ENCODE measurements around the gene BLOC1S6.
"Not testable (repeated sequence)": the region's sequence is repeated elsewhere in the genome, so short reads cannot be mapped to it uniquely, and the experiment has no call there.

The BLOC1S6 gene

GRCh38 chr15:45648521-45649200, 61.5 kb downstream of the BLOC1S6 start:
- no peak for DNase-seq (ENCODE audit: low spot score)
- TF ChIP-seq CTCF (IDR thresholded peaks at IDR 0.05; ENCODE audit: extremely low read depth, missing control alignments), result no peak

- DNase-seq (ENCODE audit: low spot score), result not testable (repeated sequence)
Measured at GRCh38 chr15:45650007-45650406, 62.8 kb downstream of the BLOC1S6 start.

GRCh38 chr15:45650889-45651525, 63.8 kb downstream of the BLOC1S6 start:
- TF ChIP-seq CTCF (IDR thresholded peaks at IDR 0.05; ENCODE audit: extremely low read depth, missing control alignments), result no peak
- DNase-seq (ENCODE audit: low spot score), result no peak

GRCh38 chr15:45653702-45654424, 66.7 kb downstream of the BLOC1S6 start:
- DNase-seq (ENCODE audit: low spot score), result no peak
- TF ChIP-seq CTCF (IDR thresholded peaks at IDR 0.05; ENCODE audit: extremely low read depth, missing control alignments), result no peak

GRCh38 chr15:45654749-45655148, 67.6 kb downstream of the BLOC1S6 start:
- no peak for TF ChIP-seq CTCF (IDR thresholded peaks at IDR 0.05; ENCODE audit: extremely low read depth, missing control alignments)

GRCh38 chr15:45657254-45657653, 70.1 kb downstream of the BLOC1S6 start:
- TF ChIP-seq CTCF (IDR thresholded peaks at IDR 0.05; ENCODE audit: extremely low read depth, missing control alignments), result no peak
- DNase-seq (ENCODE audit: low spot score), result no peak

More at GRCh38 chr15:45654749-45655148, 67.6 kb downstream of the BLOC1S6 start:
- DNase-seq (ENCODE audit: low spot score), result no peak

- DNase-seq (ENCODE audit: low spot score), result no peak
- TF ChIP-seq CTCF (IDR thresholded peaks at IDR 0.05; ENCODE audit: extremely low read depth, missing control alignments), result no peak
Measured at GRCh38 chr15:45657764-45658545, 70.8 kb downstream of the BLOC1S6 start.

Measured in GM20000 (cell line).